ENCODE measurements around the gene GPRIN1. TPM values are rescaled to one million over a fixed set of nuclear protein-coding genes. Genes with fewer than 3 reads are reported as not detected.

GPRIN1 gene
- total and polyA plus RNA-seq, 3 donors from 2014 or later: 2.5 to 8.4 (median 5.7) TPM

- WGBS, 2 donors: 16 to 57% methylated on average over 4 to 13 of the region's 13 CpGs
- peaks cover 29% of the 10 kb centered on the region for H3K4me1 ChIP-seq
- H3K4me3 ChIP-seq: no peak overlapping the region
- DNase-seq: peak; percentile 84
- H3K9me3 ChIP-seq: no peaks in the 10 kb centered on the region
- intact Hi-C loops (cut with DNase I; ENCODE audit: low total_unique reads): no loop called here
- TF ChIP-seq, protein P1, sequence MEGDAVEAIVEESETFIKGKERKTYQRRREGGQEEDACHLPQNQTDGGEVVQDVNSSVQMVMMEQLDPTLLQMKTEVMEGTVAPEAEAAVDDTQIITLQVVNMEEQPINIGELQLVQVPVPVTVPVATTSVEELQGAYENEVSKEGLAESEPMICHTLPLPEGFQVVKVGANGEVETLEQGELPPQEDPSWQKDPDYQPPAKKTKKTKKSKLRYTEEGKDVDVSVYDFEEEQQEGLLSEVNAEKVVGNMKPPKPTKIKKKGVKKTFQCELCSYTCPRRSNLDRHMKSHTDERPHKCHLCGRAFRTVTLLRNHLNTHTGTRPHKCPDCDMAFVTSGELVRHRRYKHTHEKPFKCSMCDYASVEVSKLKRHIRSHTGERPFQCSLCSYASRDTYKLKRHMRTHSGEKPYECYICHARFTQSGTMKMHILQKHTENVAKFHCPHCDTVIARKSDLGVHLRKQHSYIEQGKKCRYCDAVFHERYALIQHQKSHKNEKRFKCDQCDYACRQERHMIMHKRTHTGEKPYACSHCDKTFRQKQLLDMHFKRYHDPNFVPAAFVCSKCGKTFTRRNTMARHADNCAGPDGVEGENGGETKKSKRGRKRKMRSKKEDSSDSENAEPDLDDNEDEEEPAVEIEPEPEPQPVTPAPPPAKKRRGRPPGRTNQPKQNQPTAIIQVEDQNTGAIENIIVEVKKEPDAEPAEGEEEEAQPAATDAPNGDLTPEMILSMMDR (IDR thresholded peaks at IDR 0.05): no peak
- no peak for TF ChIP-seq POLR2A (IDR thresholded peaks at IDR 0.05)
- no peaks in the 10 kb centered on the region for H3K36me3 ChIP-seq (ENCODE audit: low read depth, missing control alignments)
- H3K27ac ChIP-seq: no peak overlapping the region
- no peaks in the 10 kb centered on the region for H3K27me3 ChIP-seq
Measured at GRCh38 chr5:176621661-176622079, 11.7 kb upstream of the GPRIN1 start.

- Histone ChIP-seq H3K27me3 (no peaks in the 10 kb centered on the region), H3K9me3 (no peaks in the 10 kb centered on the region), H3K36me3 (ENCODE audit: low read depth, missing control alignments) (no peaks in the 10 kb centered on the region), H3K4me3 (peak overlapping the region in 1 of 2 donors; percentile 36), H3K27ac (no peak overlapping the region), H3K4me1 (peaks cover 29% of the 10 kb centered on the region)
- 1 to 2% methylated on average over 29 to 32 of the region's 32 CpGs for WGBS, 2 donors
- intact Hi-C loops (cut with DNase I; ENCODE audit: low total_unique reads): no loop called here
- peak; percentile 43 for DNase-seq
- no peak for TF ChIP-seq POLR2A (IDR thresholded peaks at IDR 0.05)
- TF ChIP-seq, protein P1 (IDR thresholded peaks at IDR 0.05): no peak
Measured at GRCh38 chr5:176620333-176620981, 10.5 kb upstream of the GPRIN1 start.

GRCh38 chr5:176619569-176620332 lies 9.8 kb upstream of the GPRIN1 start:
- intact Hi-C loops (cut with DNase I; ENCODE audit: low total_unique reads): no loop called here
- Histone ChIP-seq H3K9me3 (no peaks in the 10 kb centered on the region), H3K36me3 (ENCODE audit: low read depth, missing control alignments) (no peaks in the 10 kb centered on the region), H3K27ac (no peak overlapping the region), H3K27me3 (no peaks in the 10 kb centered on the region), H3K4me3 (peak overlapping the region; percentile 12 to 36), H3K4me1 (peaks cover 29% of the 10 kb centered on the region)
- TF ChIP-seq, protein P1 (IDR thresholded peaks at IDR 0.05): no peak
- no peak for TF ChIP-seq POLR2A (IDR thresholded peaks at IDR 0.05)
- DNase-seq: no peak
- 5 to 10% methylated on average over 10 to 56 of the region's 59 CpGs for WGBS, 2 donors

- Histone ChIP-seq H3K4me3 (peak overlapping the region in 1 of 2 donors; percentile 36), H3K4me1 (peaks cover 29% of the 10 kb centered on the region), H3K9me3 (no peaks in the 10 kb centered on the region), H3K27ac (no peak overlapping the region), H3K36me3 (ENCODE audit: low read depth, missing control alignments) (no peaks in the 10 kb centered on the region), H3K27me3 (no peaks in the 10 kb centered on the region)
- intact Hi-C loops (cut with DNase I; ENCODE audit: low total_unique reads): no loop called here
- DNase-seq: peak; percentile 81
- TF ChIP-seq, protein P1 (IDR thresholded peaks at IDR 0.05): no peak
- no peak for TF ChIP-seq POLR2A (IDR thresholded peaks at IDR 0.05)
- 3 to 10% methylated on average over 3 to 31 of the region's 31 CpGs for WGBS, 2 donors
Measured at GRCh38 chr5:176619203-176619568, 9.2 kb upstream of the GPRIN1 start.

All from testis (tissue), 3 donors.